Fibroblast of peridontal ligament (primary cell): Measurements from ENCODE around the gene ZNF485.
"Not testable (repeated sequence)": the region's sequence is repeated elsewhere in the genome, so short reads cannot be mapped to it uniquely, and the experiment has no call there.

ENCODE experiments used
- DNase-seq: peaks from one replicate; pipeline ENCODE4 v3.0.0-alpha.2; 2010; ENCODE audit errors: extremely low read depth

Gene ZNF485

DNA sequence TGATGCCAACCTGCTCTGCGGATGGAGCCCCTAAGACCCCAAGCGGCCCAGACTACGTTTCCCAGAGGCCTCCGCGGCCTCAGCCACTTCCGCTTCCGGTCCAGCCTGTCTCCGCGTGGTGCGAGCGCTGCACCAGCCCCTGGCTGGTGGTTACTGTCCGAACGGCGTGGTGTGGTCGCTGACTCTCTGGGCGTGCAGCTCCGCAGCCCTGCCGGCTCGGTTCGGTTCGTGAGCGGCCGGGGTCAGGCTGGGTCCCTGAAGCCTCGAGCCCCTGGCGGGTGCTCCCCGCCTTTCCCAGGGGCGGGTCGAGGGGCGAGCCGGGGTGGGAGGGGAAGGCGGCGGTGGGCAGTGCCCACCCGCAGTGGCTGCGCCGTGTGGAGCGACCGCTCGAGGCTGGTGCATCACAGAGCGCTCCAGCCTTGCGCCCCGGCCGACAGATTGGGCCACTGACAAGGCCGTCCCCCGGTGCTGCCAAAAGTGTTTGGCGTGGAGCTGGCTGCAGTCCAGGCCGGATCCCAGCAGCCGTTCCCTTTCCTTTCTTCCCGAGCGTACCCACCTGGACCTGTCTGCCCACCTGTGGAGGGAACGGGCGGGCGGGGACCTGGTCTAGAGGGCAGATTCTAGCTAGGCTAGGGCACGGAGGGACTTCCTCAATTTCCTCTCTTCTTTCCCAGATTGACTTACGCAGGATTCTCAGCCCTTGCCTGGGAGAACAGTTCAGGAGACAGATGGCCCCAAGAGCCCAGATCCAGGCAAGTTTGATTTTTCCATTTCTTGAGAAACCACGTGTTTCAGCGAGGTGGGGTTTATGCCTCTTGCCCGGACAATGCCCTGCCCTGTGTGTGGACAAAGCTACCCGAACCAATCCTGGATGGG, at the start of gene ZNF485:
Gene ZNF485, plus strand, starts transcription at position 116 of the 876 bp plus-strand sequence. Its CDS starts 613 bp downstream, at position 729.
- DNase-seq, result peak; percentile 51

DNA sequence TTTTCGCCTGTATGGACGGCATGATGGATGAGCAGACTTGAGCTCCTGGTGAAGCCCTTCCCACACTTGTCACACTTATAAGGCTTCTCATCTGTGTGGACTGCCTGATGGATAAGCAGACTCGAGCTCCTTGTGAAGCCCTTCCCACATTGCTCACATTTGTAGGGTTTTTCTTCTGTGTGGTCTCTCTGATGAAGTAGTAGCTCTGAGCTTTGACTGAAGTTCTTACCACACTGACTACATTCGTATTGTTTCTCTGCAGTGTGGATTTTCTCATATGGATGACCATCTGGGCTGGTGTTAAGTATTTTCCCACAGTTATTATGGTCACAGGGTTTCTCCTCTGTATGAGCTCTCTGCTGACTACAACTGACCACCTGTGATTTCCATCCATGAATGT, 49.0 kb upstream of the ZNF485 start:
- no peak for DNase-seq

DNA sequence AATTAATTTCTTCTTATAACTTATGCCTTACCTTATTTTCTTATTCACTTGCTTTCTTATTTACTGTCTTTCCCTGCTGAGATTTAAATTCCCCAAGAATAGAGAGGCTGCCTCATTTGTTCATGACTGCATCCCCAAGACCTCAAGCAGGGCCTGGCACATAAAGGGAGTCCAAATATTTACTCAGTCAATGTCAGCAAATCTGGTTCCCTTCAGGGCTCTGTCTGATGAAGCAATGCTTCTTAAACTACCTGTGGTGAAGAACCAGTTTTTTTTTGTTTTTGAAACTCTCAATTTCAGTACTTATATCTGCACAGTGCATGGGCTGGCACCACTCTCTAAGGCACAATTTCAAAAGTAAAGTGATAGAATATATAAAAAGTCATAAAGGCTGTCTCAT, 36.6 kb upstream of the ZNF485 start:
- no peak for DNase-seq

DNA sequence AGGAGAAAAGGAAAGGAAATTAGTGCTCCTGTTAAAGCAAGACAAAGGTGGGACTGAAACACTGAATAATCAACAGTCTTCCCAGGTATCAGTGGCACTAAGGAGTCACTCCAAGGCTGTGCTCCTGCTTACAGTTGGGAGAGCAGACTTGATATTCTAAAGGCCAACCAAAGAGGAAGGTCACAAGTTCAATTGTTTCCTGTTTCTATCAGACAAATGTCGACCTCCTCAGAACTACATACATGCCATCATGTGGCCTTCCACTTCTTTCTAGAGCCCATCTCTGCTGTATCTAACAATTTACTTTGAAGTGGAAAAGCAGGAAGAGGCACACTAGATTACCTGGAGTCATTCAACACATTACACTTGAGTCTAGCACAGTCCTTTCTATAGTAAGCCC, 35.3 kb upstream of the ZNF485 start:
- no peak for DNase-seq

DNA sequence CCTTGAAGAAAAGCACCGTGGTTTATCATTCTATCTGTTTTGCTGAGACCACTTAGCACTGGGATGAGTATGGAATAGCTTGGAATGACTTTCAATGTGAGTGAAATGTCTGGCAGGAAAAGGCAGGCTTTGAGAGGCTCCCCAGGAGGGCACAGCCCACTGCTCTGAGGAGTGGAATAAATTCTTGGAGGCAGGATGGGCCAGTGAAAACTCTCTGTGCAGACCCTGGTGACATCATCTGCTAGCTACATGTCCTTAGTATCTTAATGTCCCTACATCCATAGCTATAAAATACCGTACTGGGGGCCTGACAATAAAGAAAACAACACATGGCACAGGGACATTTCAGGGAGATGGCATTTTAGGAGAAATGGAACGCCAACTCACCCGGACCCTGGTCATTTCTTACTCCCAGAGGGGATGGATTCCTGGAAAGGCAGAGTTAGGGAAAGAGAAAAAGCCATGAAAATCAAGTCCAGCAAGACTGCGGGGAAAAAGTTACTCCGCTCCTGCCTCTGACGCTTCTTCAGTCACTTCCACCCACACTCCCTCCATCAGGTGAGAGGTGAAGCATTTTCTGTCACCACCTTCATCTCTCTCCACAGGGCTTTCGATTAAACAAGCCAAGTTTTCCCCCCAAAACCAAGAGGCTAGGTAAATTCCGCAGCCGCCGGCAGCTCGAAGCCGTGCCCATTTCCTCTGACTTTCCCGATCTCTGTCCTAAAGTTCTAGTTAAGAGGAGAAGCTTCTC, 32.8 kb upstream of the ZNF485 start:
- peak; percentile 8 for DNase-seq

DNA sequence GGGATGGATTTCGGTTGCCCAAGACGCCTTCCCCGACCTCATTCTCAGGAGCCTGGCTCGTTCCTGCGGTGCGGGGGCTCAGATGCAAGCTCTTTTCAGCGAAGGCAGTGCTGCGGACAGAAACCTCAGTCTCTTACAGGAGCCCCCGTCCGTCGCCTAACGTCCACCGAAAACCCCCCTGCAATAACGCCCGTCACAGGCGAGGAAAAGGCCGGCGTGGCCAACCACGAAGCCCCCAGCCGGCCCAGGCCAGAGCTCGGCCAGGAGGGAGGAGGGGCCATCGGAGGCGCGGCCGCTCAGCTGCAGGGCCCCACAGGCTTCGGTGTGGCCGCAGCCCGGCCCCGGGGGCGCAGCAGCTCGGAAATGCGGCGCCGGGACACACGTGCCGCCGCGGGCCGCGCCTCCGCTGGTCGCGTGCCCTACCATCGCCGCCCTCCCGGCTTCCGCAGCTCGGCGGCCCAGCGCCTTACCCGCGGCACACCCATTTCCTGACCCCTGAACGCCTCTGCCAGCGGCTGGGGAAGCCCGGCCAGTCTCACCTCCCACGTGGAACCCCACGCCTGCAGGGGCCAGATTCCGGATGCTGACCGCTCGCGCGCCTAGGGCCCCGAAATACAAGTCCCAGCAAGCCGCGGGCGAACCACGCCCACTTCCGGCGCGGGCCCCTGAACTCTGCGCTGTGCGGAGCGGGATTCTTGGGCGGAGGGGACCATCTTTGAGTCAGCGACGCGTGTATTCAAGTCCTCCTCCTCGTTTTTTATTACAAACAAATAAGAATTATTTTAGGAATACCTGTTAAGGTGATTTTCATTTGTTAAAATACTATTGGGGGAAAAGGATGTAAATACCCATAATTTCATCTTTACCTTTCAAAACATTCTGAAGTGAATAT, 32.0 kb upstream of the ZNF485 start, which contains the start of gene ZNF239:
Gene ZNF239, minus strand, starts transcription at position 616 of the 892 bp plus-strand sequence. CDS start 16,537 bp downstream, outside the sequence.
- peak; percentile 81 for DNase-seq

DNA sequence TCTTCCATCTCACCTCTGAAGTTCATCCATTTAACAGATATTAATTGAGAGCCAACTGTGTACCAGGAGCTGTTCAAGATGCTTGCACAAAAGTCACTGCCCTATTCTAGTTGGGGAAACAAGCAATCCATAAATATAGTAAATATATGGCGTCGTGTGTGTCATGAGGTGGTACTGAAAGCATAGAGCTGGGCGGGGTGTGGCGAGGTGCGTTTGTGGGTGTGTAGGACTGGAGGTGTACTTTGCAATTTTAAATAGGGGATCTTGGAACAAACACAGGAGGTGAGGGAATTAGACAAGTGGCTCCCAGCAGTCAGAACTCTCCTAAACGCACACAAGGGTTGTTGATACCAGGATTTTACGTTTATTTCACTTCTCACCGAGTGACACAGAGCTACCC, 31.3 kb upstream of the ZNF485 start:
- DNase-seq, result no peak

DNA sequence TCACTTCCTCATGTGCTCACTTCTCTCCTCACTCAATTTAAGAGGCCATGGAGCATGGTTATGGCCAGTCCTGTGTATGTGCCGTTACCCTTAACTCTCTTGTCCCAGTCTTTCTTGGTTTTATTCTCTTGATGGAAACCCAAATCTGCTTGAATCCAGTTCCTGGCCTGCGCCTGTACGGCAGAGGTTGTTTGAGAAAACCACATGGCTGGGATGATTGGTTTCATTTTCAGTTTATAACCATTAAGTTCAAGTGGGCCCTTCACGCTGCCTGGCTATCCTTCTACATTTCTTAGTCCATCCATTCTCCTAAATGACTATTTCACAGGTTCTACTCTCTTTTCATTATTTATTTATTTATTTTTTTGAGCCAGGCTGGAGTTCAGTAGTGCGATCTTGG, 30.2 kb upstream of the ZNF485 start:
- no peak for DNase-seq

DNA sequence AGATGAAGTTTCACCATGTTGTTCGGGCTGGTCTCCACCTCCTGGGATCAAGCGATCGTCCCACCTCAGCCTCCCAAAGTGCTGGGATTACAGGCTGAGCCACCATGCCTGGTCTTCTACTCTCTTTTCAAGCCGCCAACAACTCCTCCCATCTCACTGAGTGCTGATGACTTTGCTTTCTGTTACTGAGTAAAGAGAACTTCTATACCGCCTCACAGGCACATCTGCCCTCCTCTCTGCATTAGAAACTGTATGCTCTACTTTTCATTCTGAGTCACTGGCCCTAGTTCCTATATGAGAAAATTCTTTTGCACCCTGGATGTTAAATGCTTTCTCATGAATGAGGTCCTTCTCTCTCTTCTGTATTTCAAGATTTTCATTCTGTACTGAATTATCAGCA, 29.7 kb upstream of the ZNF485 start:
- no peak for DNase-seq

DNA sequence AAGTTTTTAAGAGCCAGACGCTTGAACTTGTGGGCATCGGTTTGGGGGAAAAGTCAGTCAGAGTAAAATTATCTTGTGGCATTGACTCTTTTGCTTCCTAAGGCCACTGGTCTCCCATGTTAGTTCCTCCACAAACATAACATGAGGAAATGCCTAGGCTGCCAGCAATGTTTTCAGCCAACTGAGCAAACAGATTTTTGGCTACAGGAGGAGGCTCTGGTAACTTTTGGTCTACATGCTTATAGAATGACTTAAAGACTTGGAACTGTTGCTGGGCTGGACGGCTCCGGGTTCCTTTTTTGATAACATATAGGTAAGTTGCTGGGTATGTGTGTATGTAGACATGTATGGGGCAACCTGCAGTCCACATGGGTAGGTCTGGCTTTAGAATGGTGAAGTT, 22.2 kb upstream of the ZNF485 start:
- no peak for DNase-seq

DNA sequence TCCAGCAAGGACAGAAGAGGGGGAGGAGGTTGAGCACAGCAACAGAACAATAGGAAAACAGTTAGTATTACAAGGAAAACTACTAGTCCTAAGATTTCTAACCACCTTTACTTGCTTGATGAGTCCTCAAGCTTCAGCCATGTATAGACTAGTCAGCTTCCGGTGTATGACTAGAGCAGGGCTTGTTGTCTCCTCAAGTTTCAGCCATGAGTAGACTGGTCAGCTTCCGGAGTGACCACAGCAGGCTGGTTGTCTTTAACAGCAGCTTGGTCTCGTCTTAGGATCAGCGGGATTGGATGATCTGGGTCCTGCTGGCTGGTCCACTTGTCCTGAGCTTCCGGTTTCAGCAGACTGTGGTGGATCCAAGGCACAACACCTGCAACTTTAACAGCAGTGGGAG, 21.2 kb upstream of the ZNF485 start:
- no peak for DNase-seq

DNA sequence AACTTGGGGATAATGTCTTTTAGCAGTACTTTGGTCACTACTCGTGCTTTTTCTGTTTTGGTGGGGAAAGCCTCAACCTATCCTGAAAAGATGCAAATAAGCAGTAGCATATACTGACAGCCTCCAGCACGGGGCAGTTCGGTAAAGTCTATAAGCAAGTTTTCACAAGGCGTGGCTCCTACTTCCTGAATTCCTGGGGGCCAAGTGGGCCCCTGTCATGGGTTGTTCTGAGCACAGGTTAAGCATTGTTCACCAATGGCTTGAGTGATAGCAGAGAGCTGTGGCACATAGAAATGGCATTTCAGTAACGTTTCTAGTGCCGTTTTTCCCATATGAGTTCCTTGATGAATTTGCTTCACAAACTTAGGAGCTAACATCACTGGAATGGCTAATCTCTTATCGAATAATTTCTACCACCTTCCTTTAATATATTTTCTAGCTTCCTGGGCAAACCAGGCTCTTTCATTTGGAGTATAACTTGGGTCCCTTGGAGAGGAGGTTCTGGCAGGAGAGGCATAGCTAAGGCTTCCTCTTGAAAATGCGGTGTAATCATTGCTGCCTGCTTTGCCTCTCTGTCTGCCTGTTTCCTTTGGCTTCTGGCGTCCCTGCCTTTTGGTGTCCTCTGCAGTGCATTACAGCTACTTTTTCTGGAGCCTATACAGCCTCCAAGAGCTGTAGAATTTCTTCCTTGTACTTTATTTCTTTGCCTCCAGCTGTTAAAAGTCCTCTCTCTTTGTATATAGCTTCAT, 20.1 kb upstream of the ZNF485 start:
- no peak for DNase-seq

DNA sequence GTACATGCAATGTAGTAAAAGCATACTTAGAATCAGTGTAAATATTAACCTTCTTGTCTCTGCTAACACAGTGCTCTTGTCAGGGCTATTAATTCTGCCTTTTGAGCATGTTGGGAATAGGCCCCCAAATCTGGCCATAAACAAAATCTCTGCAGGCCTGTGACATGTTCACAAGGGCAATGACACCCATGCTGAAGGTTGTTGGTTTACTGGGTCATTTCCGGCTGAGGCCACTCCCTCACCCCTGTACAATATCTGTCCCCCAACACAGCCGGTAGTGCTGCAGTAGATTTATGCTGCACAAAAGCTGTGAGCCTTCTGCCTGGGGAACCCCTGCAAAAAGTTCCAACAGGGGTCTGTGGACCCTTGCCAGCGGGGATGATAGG, 19.5 kb upstream of the ZNF485 start:
- not testable (repeated sequence) for DNase-seq

DNA sequence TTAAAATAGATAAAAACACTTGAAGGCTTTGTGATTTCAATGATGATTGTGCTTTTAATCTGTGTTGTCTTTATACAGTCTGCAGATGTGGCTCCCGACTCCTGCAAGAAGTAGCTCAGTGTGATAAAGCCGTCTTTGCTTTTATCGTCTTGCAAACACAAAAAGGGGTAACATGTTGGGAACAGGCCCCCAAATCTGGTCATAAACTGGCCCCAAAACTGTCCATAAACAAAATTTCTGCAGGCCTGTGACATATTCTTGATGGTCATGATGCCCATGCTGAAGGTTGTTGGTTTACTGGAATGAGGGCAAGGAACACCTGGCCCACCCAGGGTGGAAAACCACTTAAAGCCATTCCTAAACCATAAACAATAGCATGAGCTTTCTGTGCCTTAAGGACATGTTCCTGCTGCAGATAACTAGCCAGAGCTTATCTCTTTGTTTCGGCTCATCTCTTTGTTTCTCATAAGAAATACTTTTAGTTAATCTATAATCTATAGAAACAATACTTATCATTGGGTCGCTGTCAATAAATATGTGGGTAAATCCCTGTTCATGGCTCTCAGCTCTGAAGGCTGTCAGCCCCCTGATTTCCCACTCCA, 14.8 kb upstream of the ZNF485 start:
- no peak for DNase-seq

DNA sequence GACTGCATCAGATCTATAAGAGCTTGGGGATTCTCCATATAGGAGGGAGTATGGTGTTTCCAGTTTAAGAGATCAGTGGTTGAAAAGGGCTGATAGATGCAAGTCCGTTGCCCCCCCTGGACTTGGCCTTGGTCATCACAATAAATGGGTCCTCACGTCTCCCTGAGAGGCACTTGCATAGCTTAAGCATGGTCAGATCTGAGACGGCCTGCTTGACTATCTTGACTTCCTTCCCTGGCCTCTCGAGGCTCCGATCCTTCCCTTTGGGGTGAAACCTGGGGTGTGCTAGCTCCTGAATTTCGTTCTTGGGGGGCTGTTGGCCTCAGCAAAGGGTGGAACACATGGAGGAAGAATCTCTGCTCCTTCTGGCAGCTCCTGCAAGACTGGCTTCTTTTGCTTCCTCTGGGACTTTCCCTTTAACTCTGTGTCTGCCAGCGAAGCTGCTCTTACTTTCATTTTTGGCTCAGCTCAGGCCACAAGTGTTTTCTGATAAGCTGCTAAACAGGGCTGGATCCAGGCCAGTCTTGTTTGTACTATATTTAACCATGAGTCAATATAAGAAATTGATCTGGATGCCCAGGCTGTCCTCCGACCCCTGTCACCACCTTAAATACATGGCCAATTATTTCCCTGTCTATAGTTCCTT, 11.2 kb upstream of the ZNF485 start:
- DNase-seq, result peak; percentile 52

DNA sequence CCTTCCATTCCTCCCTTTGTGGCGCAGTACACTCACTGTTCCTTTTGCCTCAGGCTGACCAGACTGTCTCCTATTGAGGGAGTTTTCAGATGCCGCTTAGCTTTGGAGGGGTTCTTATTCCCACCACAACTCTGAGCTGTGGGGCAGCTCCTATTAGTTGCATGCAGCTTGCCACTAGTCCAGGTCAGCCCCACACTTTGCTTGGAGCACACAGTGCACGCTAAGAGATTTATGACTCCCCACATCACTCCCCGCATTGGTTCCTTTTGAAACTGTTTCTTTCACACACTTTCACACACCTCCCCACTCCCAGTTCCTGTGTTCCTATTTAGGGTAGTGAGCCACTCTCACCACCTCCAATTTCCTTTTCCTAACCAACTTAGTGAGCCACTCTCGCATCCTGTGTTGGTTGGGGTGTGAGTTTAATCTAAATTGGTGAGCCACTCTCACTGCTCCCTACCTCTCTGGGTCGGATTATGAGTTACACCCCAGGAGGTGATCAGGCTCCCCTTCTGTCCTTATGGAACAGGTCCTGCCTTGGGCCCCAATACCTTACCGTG, 10.4 kb upstream of the ZNF485 start:
- DNase-seq, result peak; percentile 1

DNA sequence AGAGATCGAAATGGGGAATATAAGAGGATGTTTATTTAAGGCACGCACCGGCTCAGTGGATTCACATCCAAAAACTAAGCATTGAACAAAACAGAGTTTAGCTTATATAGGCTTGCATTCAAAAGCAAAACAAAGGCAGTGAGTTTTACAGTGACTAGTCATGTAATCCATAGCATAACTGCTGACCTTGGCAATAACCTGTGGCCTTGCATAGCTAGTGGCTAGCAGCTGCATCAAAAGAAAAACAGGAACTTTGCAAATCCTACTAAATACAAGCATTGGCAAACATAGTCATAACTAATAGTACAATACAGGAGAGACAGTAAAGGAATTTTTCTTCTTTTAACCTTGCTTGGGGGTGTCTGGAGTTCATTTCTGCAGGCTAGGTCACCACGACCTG, 9.7 kb upstream of the ZNF485 start:
- no peak for DNase-seq

DNA sequence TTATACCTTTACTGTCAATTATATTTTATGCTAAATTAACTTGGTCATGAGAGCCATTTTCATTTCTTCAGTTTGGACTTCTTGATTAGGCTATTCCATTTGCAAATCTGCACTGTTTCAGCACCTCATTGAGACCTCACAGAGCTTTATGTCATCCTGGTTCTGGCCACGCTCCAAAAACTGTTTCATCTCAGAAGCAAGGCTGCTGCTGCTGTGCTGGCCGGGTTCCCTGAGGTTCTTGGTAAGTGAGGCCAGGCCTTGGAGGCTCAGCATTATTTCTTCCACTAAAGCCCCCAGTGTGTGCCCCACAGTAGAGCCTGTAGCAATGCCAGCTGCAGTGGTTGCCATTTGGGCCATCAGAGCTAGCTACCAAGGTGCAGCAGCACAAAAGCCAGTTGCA, 7.8 kb upstream of the ZNF485 start:
- peak; percentile 14 for DNase-seq

DNA sequence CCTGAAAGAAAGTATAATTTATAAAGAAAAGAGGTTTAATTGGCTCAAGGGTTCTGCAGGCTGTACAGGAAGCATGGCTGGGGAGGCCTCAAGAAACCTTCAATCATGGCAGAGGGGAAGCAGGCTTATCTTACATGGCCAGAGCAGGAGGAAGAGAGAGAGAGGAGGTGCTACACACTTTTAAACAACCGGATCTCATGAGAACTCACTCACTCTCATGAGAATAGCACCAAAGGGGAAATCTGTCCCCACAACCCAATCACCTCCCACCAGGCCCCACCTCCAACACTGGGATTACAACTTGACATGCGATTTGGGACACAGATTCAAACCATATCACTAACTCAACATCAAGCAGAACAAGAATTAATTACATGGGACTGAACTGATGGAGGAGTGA, 6.9 kb upstream of the ZNF485 start:
- DNase-seq, result no peak

DNA sequence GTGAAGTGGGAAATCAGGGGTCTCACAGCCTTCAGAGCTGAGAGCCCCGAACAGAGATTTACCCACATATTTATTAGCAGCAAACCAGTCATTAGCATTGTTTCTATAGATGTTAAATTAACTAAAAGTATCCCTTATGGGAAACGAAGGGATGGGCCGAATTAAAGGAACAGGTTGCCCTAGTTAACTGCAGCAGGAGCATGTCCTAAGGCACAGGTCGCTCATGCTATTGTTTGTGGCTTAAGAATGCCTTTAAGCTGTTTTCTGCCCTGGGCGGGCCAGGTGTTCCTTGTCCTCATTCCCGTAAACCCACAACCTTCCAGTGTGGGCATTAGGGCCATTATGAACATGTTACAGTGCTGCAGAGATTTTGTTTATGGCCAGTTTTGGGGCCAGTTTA, 4.7 kb upstream of the ZNF485 start:
- not testable (repeated sequence) for DNase-seq
